Posterior vena cava (tissue), 2 donors: ENCODE measurements around the gene CHST6. TPM values are rescaled to one million over a fixed set of nuclear protein-coding genes. Genes with fewer than 3 reads are reported as not detected.
"Not testable (repeated sequence)": the region's sequence is repeated elsewhere in the genome, so short reads cannot be mapped to it uniquely, and the experiment has no call there.

Experiments used
- DNase-seq: peaks from one replicate; pipeline ENCODE4 v3.0.0-alpha.2; 2020; ENCODE audit warnings: low spot score
- intact Hi-C, 2 donors: fragments of 100-400 bp; cut with DNase I; formaldehyde crosslinking; loops; one replicate each; pipeline versions ENCODE4 v1.14.1 to v1.14.2; 2022 to 2023
- total RNA-seq, 2 donors: library from RNA; stranded (reverse); fragmentation: NEBNext Ultra II Directional; extraction: Animal tissue kit (Norgen Biotek cat#: 25700); gene quantifications; one replicate each; pipeline ENCODE4 v1.2.1, GENCODE V29; 2021
- donor health status: DM: yes; HTN: yes; CAD: no.
- donor health status: DM: yes; HTN: yes; CAD: no.

The CHST6 gene
- total RNA-seq, 2 donors from 2014 or later, result 0.86 to 1.6 TPM

GRCh38 chr16:75479421-75479990, 15.7 kb downstream of the CHST6 start:
- DNase-seq, result peak; percentile 74
- intact Hi-C loops, result loop anchor here in 1 of 2 donors (10.0 kb wide), 1 partner anchor 285 kb away; no protein-coding TSS in a partner anchor

DNA sequence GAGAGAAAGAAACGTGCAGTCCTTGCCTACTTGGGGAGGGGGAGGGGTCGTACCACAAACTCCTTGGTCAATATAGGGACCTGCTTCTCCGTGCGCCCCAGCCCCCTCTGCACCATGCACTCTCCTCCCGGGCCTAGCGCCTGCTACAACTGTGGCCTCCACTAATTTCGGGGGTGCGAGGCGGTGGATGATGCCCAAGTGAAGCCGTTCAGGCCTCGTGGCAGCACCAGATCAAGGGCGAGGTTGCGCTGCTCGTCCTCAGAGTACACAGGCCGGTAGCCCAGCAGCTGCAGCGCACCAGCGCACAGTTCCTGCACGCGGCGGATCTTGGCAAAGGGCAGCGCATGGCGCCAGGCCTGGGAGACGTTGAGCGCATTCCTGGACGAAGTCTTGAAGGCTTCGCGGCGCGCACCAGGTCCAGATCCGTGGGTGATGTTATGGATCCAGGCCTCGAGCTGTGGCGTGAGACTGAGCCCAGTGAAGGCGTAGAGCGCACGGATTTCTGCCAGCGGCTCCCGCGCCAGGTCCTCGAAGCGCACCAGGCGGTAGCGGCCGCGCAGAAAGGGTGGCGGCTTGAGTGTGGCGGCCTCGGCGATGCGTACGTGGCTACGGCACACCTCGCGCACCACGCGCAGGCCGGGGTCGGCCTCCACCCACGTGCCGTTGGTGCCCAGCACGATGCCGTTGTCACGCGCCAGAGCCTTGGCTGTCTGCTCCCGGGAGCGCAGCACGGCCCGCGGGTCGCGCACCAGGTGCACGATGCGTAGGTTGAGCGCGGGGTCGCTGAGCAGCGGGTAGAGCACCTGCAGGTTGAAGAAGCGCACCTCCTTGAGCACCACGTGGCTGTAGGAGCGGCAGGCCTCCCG, 16.5 kb downstream of the CHST6 start:
- DNase-seq, result peak; percentile 66
- intact Hi-C loops, result loop anchor here in 1 of 2 donors (10.0 kb wide), 1 partner anchor 286 kb away; no protein-coding TSS in a partner anchor

GRCh38 chr16:75477680-75478473, 17.4 kb downstream of the CHST6 start:
- DNase-seq, result peak; percentile 77
- intact Hi-C loops, result loop anchor here in 1 of 2 donors (10.0 kb wide), 1 partner anchor 287 kb away; no protein-coding TSS in a partner anchor

DNA sequence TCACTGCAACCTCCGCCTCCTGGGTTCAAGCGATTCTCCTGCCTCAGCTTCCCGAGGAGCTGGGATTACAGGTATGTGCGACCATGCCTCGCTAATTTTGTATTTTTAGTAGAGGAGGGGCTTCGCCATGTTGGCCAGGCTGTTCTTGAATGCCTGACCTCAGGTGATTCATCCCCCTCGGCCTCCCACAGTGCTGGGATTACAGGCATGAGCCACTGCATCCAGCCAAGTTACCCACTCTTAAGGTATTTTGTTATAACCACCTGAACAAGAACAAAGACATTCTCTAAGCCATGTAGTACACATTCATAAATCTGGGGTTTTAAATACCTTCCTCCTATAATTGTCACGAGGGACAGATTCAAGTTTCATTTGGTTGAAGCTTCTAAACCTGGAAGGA, 18.4 kb downstream of the CHST6 start:
- intact Hi-C loops, result loop anchor here in 1 of 2 donors (10.0 kb wide), 1 partner anchor 288 kb away; no protein-coding TSS in a partner anchor
- peak; percentile 11 for DNase-seq

DNA sequence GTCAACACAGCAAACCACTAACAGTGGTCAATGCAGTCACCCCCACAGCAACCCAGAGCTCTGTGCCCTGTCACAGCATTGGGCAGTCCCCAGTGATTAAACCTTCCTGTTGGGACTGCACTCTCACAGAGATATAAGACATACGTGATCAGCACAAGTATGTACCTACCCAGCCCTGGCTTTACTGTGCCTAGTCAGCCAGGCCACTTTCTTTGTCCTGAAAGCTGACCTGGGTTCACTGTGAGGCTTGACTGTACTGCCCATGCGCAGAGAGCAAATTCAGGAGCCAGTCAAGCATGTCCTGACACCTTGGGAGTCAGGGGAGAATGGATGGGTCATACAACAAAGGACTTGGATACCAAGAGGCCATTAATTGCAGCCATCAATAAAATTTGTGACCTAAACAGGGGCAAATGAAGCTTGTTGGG, 19.8 kb downstream of the CHST6 start:
- DNase-seq, result peak; percentile 47
- intact Hi-C loops, result loop anchor here in 1 of 2 donors (10.0 kb wide), 1 partner anchor 289 kb away; no protein-coding TSS in a partner anchor

GRCh38 chr16:75472908-75473877, 22.0 kb downstream of the CHST6 start:
- DNase-seq, result peak; percentile 44
- intact Hi-C loops, result loop anchor here in 1 of 2 donors (10.0 kb wide), 1 partner anchor 292 kb away; no protein-coding TSS in a partner anchor

GRCh38 chr16:75471723-75472633, 23.3 kb downstream of the CHST6 start:
- peak; percentile 71 for DNase-seq
- intact Hi-C loops, result loop anchor here in 1 of 2 donors (10.0 kb wide), 1 partner anchor 293 kb away; no protein-coding TSS in a partner anchor

GRCh38 chr16:75466760-75467159, 28.5 kb downstream of the CHST6 start:
- intact Hi-C loops, result no loop called here
- no peak for DNase-seq

DNA sequence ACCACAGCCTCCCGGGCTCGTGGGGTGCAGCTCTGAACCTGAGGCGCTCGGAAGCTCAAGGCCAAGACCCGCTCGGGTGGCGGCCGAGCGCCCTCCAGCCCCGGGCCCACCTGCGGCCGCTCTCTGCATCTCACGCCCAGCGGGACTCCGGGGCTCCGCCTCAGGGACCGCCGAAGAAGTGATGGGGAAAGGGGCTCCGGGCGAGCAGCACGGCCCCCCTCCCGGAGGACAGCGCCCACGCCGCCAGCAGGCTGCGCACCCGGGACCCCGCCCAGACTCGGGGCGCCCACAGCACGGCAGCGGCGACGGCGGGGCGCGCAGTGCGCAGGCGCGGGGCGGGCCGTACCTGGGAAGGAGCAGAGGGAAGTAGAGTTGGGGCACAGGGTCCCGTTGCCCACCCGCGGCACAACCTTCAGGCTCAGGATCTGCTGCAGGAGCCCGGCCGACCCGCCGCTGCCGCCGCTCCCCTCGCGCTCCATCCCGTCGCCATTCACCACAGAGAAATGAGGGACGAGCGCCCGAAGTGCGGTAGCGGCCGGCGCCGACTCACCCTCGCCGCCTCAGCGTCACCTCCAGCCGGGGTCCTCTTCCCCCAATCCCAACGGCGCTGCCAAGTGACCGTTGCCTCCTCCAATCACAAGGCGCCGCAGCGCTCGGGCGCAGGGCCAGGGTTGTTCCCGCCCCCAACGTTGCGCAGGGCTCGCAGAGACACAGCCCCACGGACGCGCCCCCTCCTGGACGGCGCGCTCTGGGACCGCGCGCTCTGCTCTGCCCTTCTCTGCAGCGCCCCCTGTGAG, 30.9 kb downstream of the CHST6 start, which contains the start of gene TMEM170A:
TMEM170A (minus strand) TSS at position 568 of the 797 bp plus-strand sequence; CDS start at position 479, 89 bp downstream.
- peak; percentile 100 for DNase-seq
- intact Hi-C loops, result no loop called here

- intact Hi-C loops, result not testable (repeated sequence)
Observed at GRCh38 chr16:75463389-75464121, 31.7 kb downstream of the CHST6 start.

DNA sequence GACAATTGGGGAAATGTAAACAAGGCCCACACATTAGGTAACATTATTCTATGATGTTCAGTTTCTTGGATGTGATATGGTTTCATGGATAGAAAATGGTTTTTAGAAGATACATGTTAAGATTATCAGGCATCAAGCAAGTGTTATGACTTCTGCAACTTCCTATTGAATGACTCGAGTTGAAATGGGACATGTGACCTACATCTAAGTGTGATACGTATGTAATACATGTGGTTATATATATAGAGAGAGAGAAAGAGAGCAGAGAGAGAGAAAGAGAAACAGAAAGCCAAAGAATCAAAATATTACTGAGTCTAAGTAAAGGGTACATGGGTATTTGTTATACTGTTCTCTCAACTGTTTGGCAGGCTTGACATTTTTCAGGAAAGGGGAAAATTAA, 32.4 kb downstream of the CHST6 start:
- DNase-seq, result no peak
- intact Hi-C loops, result no loop called here

More at GRCh38 chr16:75463389-75464121, 31.7 kb downstream of the CHST6 start:
- DNase-seq, result peak; percentile 32

DNA sequence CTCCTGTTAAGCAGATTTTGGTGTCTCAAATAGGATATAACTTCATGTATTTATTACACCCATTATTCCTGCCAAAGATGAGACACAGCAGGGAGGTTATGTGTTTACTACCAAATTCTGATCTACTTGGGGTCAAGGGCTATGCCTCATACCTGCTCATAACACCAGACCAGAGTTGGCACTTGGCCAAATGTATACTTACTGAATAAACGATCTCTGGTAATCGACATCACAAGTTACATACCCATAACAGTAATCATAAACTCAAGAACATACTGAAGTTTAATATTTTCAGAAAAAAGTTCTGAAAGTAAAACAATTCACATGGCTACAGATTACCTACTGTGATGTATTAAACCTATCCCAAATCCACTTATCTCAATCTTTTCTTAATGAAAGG, 33.7 kb downstream of the CHST6 start:
- intact Hi-C loops, result no loop called here
- no peak for DNase-seq

DNA sequence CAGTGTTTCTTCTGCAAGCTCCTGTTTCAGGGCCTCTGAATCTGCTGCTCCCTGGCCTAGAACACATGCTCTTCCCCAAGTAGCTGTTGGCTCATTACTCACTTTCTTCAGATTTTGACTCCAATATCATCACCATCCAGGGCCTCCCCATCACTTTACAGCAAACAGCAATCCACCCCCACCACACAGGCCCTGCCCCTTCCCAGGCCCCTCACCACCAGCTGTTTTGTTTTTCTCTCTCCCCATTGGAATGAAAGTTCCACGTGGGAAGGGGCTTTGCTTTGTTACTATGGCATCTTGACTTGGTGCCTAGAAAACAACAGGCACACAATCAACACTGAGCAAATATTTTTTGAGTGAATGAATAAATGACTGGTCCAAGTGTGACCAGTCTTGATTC, 34.8 kb downstream of the CHST6 start:
- intact Hi-C loops, result no loop called here
- DNase-seq, result peak; percentile 35

GRCh38 chr16:75459691-75460090, 35.5 kb downstream of the CHST6 start:
- DNase-seq, result peak; percentile 34

DNA sequence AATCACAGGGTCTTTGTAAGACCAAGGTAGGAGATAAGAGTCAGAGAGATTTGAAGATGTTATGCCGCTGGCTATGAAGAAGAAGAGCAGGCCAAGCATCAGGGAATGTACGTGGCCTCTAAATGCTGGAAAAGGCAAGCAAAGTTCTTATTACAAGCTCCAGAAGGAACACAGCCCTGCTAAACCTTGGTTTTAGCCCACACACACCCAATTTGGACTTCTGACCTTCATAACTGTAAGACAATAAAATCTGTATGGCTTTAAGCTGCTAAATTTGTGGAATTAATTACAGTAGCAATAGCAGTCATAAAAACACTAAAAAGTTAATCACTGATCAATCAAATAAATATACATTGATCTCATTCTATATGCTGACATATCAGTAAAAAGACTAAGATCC, 36.8 kb downstream of the CHST6 start:
- DNase-seq, result no peak
- intact Hi-C loops, result no loop called here

More at GRCh38 chr16:75459691-75460090, 35.5 kb downstream of the CHST6 start:
- intact Hi-C loops, result no loop called here

DNA sequence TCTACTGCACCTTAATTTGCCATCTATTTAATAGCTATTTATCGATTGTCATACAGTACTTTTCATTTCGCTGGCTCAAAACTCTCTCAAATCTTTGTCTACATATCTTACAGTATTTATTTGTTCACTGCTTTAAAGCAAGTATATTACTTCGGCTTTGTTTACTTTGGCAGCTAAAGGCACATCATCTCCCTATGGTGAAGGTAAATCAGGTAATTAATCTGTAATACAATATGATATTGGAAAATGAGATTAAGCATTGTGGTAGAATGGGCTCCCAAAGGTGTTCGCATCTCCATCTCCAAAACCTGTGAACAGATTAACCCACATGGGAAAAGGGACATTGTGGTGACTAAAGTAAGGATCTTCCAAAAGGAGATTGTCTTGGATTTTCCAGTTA, 37.2 kb downstream of the CHST6 start:
- intact Hi-C loops, result no loop called here
- no peak for DNase-seq
